Sciatic nerve (tissue), 2 donors: ENCODE data around the gene ARHGEF33. TPM values are rescaled to one million over a fixed set of nuclear protein-coding genes. Genes with fewer than 3 reads are reported as not detected.

ENCODE experiments used
- ATAC-seq: fragments of 200-7000 bp; cut with Tn5 transposase; one replicate; pipeline ENCODE4 v1.9.1; 2020; ENCODE audit warnings: mild to moderate bottlenecking, moderate library complexity
- DNase-seq: peaks from one replicate; pipeline ENCODE4 v3.0.0-alpha.2; 2020; ENCODE audit warnings: low spot score
- intact Hi-C: fragments of 100-400 bp; cut with DNase I; formaldehyde crosslinking; loops from one replicate; pipeline ENCODE4 v1.14.2; 2022
- total RNA-seq: library from RNA; stranded (reverse); fragmentation: NEBNext Ultra II Directional; extraction: Animal tissue kit (Norgen Biotek cat#: 25700); gene quantifications from one replicate; pipeline ENCODE4 v1.2.1, GENCODE V29; 2021
- donor health status: DM: no; HTN: no; CAD: no.
- donor health status: DM: no; HTN: no; CAD: no.

The ARHGEF33 gene
- total RNA-seq, 1 donor from 2014 or later = 4.0 TPM

DNA sequence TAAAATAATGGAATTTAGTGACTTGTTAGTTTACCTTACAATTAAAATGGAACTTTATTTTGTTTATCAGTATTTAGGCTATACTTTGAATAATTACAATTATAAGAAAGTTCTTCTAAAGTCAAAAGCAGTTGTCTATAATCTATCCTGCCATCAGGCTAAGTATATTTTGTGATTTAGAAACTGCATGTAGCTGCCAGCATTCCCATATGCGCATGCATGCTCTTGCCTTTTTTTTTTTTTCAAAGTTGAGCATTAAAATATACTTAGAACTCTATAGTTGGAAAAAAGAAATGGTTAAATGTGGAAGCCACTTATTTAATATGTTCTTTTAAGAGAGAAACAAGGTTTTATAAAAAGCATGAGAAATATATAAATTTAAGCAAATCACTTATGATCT lies 99.0 kb downstream of the ARHGEF33 start:
- intact Hi-C loops = no loop called here
- DNase-seq (no peak), ATAC-seq (no peak)

DNA sequence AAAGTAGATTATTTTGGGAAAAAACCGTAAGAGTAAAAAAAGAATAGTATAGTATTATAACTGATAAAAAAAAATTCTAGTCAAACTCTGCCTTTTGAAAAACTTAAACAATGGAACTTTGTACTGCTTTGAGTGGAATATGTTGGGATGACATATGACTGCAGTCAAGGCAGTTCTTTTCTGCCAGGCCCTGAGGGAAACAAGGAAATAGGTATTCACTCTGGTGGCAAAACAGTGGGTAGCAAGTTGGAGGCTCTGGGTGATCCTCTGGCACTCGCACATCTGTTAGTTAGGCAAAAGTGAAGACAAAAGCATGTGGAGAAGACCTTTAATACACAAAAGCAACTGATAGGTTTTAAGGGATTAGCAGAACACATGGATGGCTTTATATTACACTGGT lies 102.2 kb downstream of the ARHGEF33 start:
- ATAC-seq (no peak), DNase-seq (no peak)
- intact Hi-C loops = no loop called here

DNA sequence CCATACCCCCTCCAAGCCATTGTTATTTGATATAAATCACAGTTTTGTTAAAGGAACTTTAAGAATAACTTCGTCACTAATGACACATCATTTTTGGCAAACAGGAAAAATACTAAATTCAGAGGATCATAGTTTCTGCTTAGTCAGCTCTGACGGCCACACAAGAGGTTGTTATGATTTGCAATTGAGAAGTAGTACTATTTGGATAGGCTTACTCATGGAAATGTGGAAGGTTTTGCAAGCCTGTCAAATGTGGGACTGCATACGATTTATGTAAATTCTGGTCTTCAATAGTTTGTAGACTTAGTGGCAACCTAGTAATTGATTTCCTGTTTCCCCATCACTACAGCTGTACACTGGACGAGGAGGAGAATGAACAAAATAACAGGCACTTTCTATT lies 108.1 kb downstream of the ARHGEF33 start:
- intact Hi-C loops = no loop called here
- DNase-seq (no peak), ATAC-seq (peak; percentile 85)

DNA sequence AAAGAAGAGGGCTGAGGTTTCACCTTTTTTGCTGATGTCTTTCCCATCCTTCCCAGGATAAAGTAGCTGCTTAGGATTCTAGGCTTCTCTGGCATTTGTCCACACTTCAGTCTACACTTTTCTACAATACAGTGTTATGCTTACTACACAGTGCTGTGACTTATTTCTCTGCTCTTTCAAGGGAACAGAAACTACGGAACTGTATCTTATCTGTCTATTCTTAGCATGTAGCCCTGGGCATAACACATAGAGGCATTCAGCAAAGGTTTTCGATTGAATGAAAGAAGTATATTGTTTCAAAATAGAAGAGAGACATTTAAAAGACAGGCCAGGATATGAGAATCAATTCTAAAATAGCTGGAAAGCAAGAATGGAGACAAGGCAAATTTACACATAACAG lies 110.9 kb downstream of the ARHGEF33 start:
- intact Hi-C loops = no loop called here
- ATAC-seq (no peak), DNase-seq (no peak)

DNA sequence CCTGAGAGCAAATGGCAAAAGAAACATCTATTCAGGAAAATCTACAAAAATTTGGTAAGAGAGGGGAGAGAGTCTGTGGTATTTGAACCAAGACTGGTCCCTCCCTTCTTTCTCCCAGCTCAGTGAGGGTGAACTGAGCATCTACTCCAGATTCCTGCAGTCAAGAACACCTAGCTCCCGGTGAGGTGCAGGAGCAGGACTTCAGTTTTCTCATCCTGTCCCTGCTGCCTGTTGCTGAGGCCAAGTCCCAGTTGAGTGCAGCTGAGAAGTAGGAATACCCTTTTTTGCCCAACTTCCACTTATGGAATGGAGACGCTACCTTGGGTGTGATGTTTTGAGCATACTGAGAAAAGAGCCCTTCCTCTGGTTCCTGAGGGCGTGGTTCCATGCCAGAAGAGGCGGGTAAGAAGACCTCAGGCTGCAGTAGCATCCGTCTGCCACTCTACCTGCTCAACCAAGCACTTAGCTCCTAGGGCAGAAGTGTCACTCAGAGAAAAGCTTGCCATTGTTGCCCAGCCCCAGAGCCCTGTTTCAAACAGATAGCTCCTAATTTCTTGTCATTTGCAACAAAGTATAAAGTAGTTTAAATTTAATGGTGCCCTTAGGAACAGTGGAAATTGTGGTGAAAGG lies 118.3 kb downstream of the ARHGEF33 start:
- intact Hi-C loops = no loop called here
- ATAC-seq (no peak), DNase-seq (no peak)

DNA sequence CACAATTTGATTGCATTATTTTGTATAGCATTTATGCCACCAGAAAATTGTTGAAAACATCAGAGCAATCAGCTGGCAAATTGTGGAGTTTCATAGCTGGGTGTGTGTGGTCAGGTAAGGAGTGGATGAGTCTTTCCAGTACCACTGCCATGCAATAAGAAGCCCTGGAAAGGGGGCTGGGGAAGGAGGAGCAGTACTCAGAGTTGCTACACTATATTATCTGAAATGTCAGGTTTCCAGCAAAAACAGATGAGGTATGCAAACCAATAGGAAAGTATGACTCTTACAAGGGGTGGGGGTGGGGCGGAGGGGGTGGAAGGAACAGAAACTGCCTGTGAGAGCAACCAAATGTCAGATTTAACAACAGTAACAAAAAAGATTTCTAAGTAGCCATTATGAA lies 119.0 kb downstream of the ARHGEF33 start:
- ATAC-seq = no peak

DNA sequence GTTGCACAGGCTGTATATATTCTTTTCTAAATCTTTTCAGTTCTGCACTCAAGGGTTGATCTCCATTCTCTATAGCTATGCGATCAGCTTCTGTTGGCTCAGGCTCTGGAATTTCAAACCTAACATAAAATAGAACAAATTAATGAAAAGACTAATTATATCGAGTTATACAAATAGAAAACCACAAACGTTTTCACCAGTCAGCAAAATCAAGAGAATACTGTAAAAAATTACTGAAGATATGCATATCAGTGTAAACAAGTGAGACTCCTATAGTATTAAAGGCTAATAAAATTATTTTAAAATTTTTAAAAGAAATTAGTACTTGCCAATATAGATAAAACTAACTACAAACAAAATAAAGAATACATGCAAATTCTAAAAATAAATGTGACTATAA lies 124.2 kb downstream of the ARHGEF33 start:
- no peak for ATAC-seq

More for the DNA sequence above, 119.0 kb downstream of the ARHGEF33 start:
- intact Hi-C loops = no loop called here
- no peak for DNase-seq

DNA sequence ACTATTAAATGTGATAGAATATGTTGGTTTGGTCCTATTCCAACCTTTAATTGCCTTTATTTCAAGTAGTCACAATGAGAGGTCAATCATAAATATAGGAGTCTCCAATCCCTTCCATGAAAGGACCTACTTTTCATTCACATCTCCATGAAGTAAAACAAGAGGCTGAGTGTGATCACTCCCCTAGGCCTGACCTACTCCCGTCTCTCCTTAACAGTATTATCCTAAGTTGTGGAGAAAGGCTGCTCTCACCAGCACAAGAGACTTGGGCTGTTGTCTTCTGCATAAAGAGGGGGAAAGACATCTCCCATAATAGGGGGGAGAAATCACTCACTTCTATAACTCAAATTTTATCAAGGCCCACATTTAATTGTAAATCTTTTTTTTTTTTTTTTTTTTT lies 125.7 kb downstream of the ARHGEF33 start:
- no peak for ATAC-seq
- intact Hi-C loops = no loop called here

More for the DNA sequence above, 124.2 kb downstream of the ARHGEF33 start:
- no peak for DNase-seq
- intact Hi-C loops = no loop called here

DNA sequence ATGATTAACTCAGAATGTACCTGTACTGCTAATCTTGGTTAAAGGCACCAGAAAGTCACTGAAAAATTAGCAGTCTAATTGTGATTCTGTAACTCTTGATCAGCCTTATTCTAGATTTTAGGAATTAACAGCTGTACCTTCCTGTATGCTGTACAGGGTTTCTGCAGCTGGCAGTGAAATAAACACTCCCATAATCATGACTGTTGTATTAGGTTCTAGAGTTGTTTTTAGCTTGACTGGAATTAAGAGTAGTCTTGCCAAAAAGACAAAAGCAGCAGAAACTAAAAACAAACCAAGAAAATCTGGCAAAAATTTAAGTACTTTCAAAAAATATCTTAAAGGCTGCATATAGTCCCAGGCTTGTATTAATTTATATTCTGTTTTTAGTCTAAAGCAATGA lies 127.7 kb downstream of the ARHGEF33 start:
- intact Hi-C loops = no loop called here
- ATAC-seq (no peak), DNase-seq (no peak)

More for the DNA sequence above, 125.7 kb downstream of the ARHGEF33 start:
- no peak for DNase-seq

DNA sequence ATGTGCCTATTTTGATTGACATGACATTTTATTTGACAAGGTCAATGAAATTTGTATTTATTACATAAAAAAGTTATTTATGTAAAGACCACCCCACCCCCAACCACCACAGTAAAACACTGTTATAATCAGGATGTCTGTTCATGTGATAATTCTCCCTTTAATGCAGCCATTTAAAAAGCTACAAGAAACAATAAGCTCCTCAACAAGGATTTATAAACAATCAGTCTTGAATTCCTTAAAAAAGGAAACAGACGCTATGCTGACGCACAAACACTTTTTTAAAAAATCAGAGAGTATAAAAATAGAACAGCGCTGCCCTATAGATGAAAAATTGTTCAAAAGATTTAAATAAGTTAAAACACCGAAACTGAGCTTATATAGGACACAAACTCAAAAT lies 129.0 kb downstream of the ARHGEF33 start:
- intact Hi-C loops = no loop called here
- DNase-seq (no peak), ATAC-seq (no peak)

DNA sequence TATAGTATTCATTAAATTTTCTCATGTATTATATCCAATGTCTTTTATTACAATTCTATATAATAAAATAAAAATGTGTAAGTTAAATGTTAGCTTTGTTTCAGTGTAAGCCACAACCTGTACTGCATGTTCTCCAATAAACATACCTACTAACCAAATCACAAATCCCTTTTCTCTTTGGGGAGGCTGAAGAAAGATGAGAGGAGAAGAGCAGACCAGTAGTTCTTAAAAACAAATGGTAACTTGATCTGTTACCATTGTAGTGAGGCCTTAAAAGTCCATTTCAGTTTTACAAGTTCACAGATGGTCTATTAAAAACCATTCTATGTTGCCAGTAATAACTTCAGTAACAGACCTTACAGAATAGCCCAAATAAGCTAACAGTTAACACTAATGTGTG lies 130.7 kb downstream of the ARHGEF33 start:
- intact Hi-C loops = no loop called here
- ATAC-seq (no peak), DNase-seq (no peak)

DNA sequence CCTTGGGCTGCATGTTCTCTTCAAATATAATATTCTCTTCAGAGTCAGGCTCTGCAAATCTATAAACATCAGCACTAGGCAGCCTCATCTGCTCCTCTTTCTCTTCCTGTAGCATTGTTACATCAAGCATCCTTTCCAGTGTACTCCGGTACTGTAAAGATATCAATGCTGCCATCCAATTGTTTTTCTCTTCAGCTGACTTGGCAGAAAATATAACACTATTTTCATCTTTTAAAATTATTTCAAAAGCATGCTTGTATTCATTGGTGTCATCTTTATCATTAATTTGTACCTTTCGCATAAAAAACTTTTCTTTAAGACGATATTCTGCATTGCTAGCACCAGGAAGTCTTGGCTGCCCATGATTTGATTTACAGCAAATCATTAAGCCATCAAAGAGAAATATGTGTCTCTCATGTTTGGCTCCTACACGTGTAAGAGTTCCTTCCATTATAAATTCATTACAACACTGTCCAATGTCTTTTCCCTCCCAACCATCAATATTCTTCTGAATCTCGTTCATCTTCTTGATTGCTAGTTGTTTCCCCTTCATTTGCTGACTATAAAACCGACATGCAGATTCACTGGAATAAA lies 133.1 kb downstream of the ARHGEF33 start:
- intact Hi-C loops = no loop called here
- DNase-seq (no peak), ATAC-seq (no peak)

DNA sequence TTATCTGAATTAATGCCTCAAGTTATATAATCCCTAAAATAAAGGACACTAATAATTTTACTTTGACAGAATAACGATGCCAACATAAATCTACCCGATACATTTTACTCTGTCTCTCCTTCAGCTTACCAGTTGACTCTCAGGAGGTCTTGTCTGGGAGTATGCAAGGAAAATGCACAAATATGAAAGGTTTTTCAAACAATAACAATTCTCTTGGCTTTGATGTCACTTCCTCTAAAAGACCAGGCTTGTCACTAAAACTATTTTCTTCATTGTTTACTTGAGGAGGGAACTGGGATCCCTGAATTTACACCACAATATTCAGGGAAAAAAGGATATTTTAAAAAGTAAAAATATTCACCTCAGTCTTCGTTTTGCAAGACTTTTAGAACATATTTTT lies 134.0 kb downstream of the ARHGEF33 start:
- no peak for ATAC-seq
- intact Hi-C loops = no loop called here
- DNase-seq = no peak

DNA sequence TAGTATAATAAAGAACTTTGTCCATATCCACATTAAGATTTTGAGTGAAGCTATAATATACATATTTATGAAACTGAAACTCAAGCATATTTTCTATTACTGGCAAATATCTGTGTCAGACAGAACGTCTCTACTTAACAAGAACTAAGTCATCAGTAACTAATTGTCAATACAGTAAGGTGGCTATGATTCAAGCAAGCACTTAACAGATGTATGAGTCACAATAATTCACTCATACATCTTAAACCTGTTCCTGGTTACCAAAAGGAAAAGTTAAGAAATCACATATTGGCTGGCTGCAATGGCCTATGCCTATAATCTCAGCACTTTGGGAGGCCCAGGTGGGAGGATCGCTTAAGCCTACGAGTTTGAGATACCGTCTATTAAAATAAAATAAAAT lies 135.2 kb downstream of the ARHGEF33 start:
- ATAC-seq (no peak), DNase-seq (no peak)
- intact Hi-C loops = no loop called here

Other genes with a start within 250 kb of the ARHGEF33 start
- 14.6 TPM for gene GALM, start 223.8 kb upstream of the ARHGEF33 start, total RNA-seq
- gene SRSF7, start 138.5 kb upstream of the ARHGEF33 start, total RNA-seq = 121 TPM
- 9.6 TPM for gene GEMIN6, start 111.7 kb upstream of the ARHGEF33 start, total RNA-seq
- 19.8 TPM for gene DHX57, start 13.9 kb upstream of the ARHGEF33 start, total RNA-seq
- gene MORN2, start 13.9 kb upstream of the ARHGEF33 start, total RNA-seq = 13.0 TPM
- gene SOS1, start 231.2 kb downstream of the ARHGEF33 start, total RNA-seq = 53.9 TPM